Mucosa of descending colon (tissue), 3 donors: ENCODE data around the gene ROCK1. TPM values are rescaled to one million over a fixed set of nuclear protein-coding genes. Genes with fewer than 3 reads are reported as not detected.
"Not testable (repeated sequence)": the region's sequence is repeated elsewhere in the genome, so short reads cannot be mapped to it uniquely, and the experiment has no call there.

Experiments
- ATAC-seq: fragments of 200-7000 bp; cut with Tn5 transposase; one replicate; pipeline ENCODE4 v1.9.1; 2020; ENCODE audit warnings: mild to moderate bottlenecking, moderate library complexity
- DNase-seq, 3 donors: peaks; one replicate each; pipeline ENCODE4 v3.0.0-alpha.2; 2020
- H3K36me3 ChIP-seq: fragments of 200-600 bp; one replicate; pipeline ENCODE4 v1.8.0; 2021; ENCODE audit warnings: low read depth, mild to moderate bottlenecking
- H3K4me1 ChIP-seq: fragments of 200-600 bp; one replicate; pipeline ENCODE4 v1.8.0; 2021; ENCODE audit warnings: low read depth, mild to moderate bottlenecking
- H3K4me3 ChIP-seq: fragments of 200-600 bp; one replicate; pipeline ENCODE4 v1.8.0; 2021; ENCODE audit warnings: mild to moderate bottlenecking
- H3K9me3 ChIP-seq: fragments of 200-600 bp; one replicate; pipeline ENCODE4 v1.8.0; 2021; ENCODE audit warnings: mild to moderate bottlenecking
- CTCF ChIP-seq: fragments of 200-600 bp; IDR thresholded peaks from one replicate; pipeline ENCODE4 v1.8.0; 2022; ENCODE audit warnings: antibody characterized with exemption, mild to moderate bottlenecking
- intact Hi-C, 2 donors: fragments of 100-400 bp; cut with DNase I in 1 of 2; cut with micrococcal nuclease in 1 of 2; formaldehyde crosslinking; loops; one replicate each; pipeline versions ENCODE4 v1.11.0 to v1.11.1; 2022; cut with DNase I, micrococcal nuclease
- total RNA-seq, 3 donors: library from RNA; stranded (reverse); fragmentation: NEBNext Ultra II Directional in 2 of 3; extraction: Animal tissue kit (Norgen Biotek cat#: 25700) in 2 of 3; gene quantifications; one replicate each; pipeline versions ENCODE4 v1.2.1 to v1.2.4, GENCODE V29; 2021 to 2023
- donor health status: DM: no; HTN: no; CAD: no; lungs with moderate emphysema.
- donor health status: DM: no; HTN: no; CAD: no.
- donor health status: DM: no; HTN: yes; CAD: no.

ROCK1 gene
- total RNA-seq, 3 donors from 2014 or later = 33.0 to 57.3 (median 34.1) TPM

GRCh38 chr18:21047126-21047525 is 64.5 kb downstream of the ROCK1 start:
- ATAC-seq (no peak), DNase-seq (no peak)
- TF ChIP-seq CTCF = no peak
- no peaks in the 10 kb centered on the region for H3K4me1 ChIP-seq
- no peaks in the 10 kb centered on the region for H3K36me3 ChIP-seq
- H3K4me3 ChIP-seq = no peak overlapping the region
- intact Hi-C loops = no loop called here
- no peaks in the 10 kb centered on the region for H3K9me3 ChIP-seq

- no peak overlapping the region for H3K4me3 ChIP-seq
- H3K4me1 ChIP-seq = no peaks in the 10 kb centered on the region
- no peaks in the 10 kb centered on the region for H3K9me3 ChIP-seq
- ATAC-seq (no peak), DNase-seq (no peak)
- no peak for TF ChIP-seq CTCF
- intact Hi-C loops = no loop called here
- H3K36me3 ChIP-seq = no peaks in the 10 kb centered on the region
These were observed 71.1 kb downstream of the ROCK1 start for GRCh38 chr18:21040466-21040865.

- TF ChIP-seq CTCF = no peak
- Histone ChIP-seq H3K4me3 (no peak overlapping the region), H3K9me3 (no peaks in the 10 kb centered on the region), H3K4me1 (no peaks in the 10 kb centered on the region), H3K36me3 (no peaks in the 10 kb centered on the region)
- ATAC-seq (no peak), DNase-seq (no peak)
- intact Hi-C loops = no loop called here
These were observed 73.4 kb downstream of the ROCK1 start for GRCh38 chr18:21038201-21038600.

GRCh38 chr18:21031845-21032244 is 79.8 kb downstream of the ROCK1 start:
- no peak for ATAC-seq

GRCh38 chr18:21018257-21018656 is 93.4 kb downstream of the ROCK1 start:
- H3K4me3 ChIP-seq, H3K36me3 ChIP-seq, DNase-seq, H3K9me3 ChIP-seq, ATAC-seq, H3K4me1 ChIP-seq, intact Hi-C loops: not testable (repeated sequence)

More at GRCh38 chr18:21031845-21032244, 79.8 kb downstream of the ROCK1 start:
- no peak for TF ChIP-seq CTCF
- no peaks in the 10 kb centered on the region for H3K9me3 ChIP-seq
- H3K4me3 ChIP-seq = no peak overlapping the region
- H3K36me3 ChIP-seq = no peaks in the 10 kb centered on the region
- intact Hi-C loops = no loop called here
- H3K4me1 ChIP-seq = no peaks in the 10 kb centered on the region
- DNase-seq = no peak

- Histone ChIP-seq H3K9me3 (peaks cover 7% of the 10 kb centered on the region), H3K4me3 (no peak overlapping the region), H3K36me3 (no peaks in the 10 kb centered on the region), H3K4me1 (no peaks in the 10 kb centered on the region)
- TF ChIP-seq CTCF = no peak
- intact Hi-C loops = no loop called here
- DNase-seq (no peak), ATAC-seq (no peak)
These were observed 99.3 kb downstream of the ROCK1 start for GRCh38 chr18:21012308-21012707.
